Measurements from ENCODE around the gene POLN.

Gene POLN

GRCh38 chr4:2062168-2062807, 179.6 kb downstream of the POLN start:
- in situ Hi-C loops (cut with HindIII; ENCODE audit: low pct_ligation_motif_present, low sequenced_read_pairs), result no loop called here
- no peaks in the 10 kb centered on the region for H3K36me3 ChIP-seq (replicated peaks)
- peaks cover 26% of the 10 kb centered on the region for H3K27me3 ChIP-seq (replicated peaks)
- TF ChIP-seq CTCF (IDR thresholded peaks at IDR 0.05; ENCODE audit: low read depth, low read length, missing control alignments), result no peak
- H3K27ac ChIP-seq, result no peak overlapping the region
- no peak for DNase-seq
- H3K4me3 ChIP-seq (ENCODE audit: low read depth, low read length), result no peak overlapping the region

GRCh38 chr4:2061186-2062131, 180.5 kb downstream of the POLN start:
- no peaks in the 10 kb centered on the region for H3K36me3 ChIP-seq (replicated peaks)
- in situ Hi-C loops (cut with HindIII; ENCODE audit: low pct_ligation_motif_present, low sequenced_read_pairs), result no loop called here
- H3K27me3 ChIP-seq (replicated peaks), result peaks cover 31% of the 10 kb centered on the region
- no peak overlapping the region for H3K27ac ChIP-seq
- TF ChIP-seq CTCF (IDR thresholded peaks at IDR 0.05; ENCODE audit: low read depth, low read length, missing control alignments), result no peak
- H3K4me3 ChIP-seq (ENCODE audit: low read depth, low read length), result no peak overlapping the region
- no peak for DNase-seq

- in situ Hi-C loops (cut with HindIII; ENCODE audit: low pct_ligation_motif_present, low sequenced_read_pairs), result no loop called here
- Histone ChIP-seq H3K36me3 (replicated peaks) (no peaks in the 10 kb centered on the region), H3K4me3 (ENCODE audit: low read depth, low read length) (no peak overlapping the region), H3K27me3 (replicated peaks) (peaks cover 31% of the 10 kb centered on the region), H3K27ac (no peak overlapping the region)
- DNase-seq, result no peak
- no peak for TF ChIP-seq CTCF (IDR thresholded peaks at IDR 0.05; ENCODE audit: low read depth, low read length, missing control alignments)
Measured at GRCh38 chr4:2060611-2061185, 181.2 kb downstream of the POLN start.

GRCh38 chr4:2059726-2060602, 182.0 kb downstream of the POLN start:
- Histone ChIP-seq H3K27me3 (replicated peaks) (peaks cover 31% of the 10 kb centered on the region), H3K36me3 (replicated peaks) (no peaks in the 10 kb centered on the region), H3K4me3 (ENCODE audit: low read depth, low read length) (no peak overlapping the region), H3K27ac (no peak overlapping the region)
- TF ChIP-seq CTCF (IDR thresholded peaks at IDR 0.05; ENCODE audit: low read depth, low read length, missing control alignments), result no peak
- in situ Hi-C loops (cut with HindIII; ENCODE audit: low pct_ligation_motif_present, low sequenced_read_pairs), result no loop called here
- DNase-seq, result no peak

- in situ Hi-C loops (cut with HindIII; ENCODE audit: low pct_ligation_motif_present, low sequenced_read_pairs), result no loop called here
- peaks cover 31% of the 10 kb centered on the region for H3K27me3 ChIP-seq (replicated peaks)
- no peak for TF ChIP-seq CTCF (IDR thresholded peaks at IDR 0.05; ENCODE audit: low read depth, low read length, missing control alignments)
- DNase-seq, result no peak
- no peak within 1 kb of the TSS for H3K27ac ChIP-seq
- no peaks in the 10 kb centered on the region for H3K36me3 ChIP-seq (replicated peaks)
- peak within 1 kb of the TSS; percentile 15 for H3K4me3 ChIP-seq (ENCODE audit: low read depth, low read length)
Measured at GRCh38 chr4:2059046-2059725, 182.7 kb downstream of the POLN start, which contains the start of gene NAT8L. Gene NAT8L, plus strand, starts transcription at chr4:2059327. Its CDS starts 185 bp downstream, at chr4:2059512.

Measured in brain microvascular endothelial cell (primary cell).